Neural progenitor cell (in vitro differentiated cells): ENCODE results near the gene AUTS2. TPM values are rescaled to one million over a fixed set of nuclear protein-coding genes. Genes with fewer than 3 reads are reported as not detected.
A peak's percentile ranks its signal among the peaks of the same experiment; 100 is the strongest.

ENCODE experiments used
- DNase-seq: peaks from one replicate; pipeline ENCODE4 v3.0.0-alpha.2; 2016; ENCODE audit warnings: low spot score
- H2AFZ ChIP-seq: fragments of 200-600 bp; sonication (generic); replicated peaks from 2 replicates; pipeline ENCODE4 v1.6.1; 2016; ENCODE audit warnings: antibody characterized with exemption
- H3F3A ChIP-seq: fragments of 200-600 bp; sonication (generic); 2 replicates; pipeline ENCODE4 v1.6.1; 2016; ENCODE audit warnings: antibody characterized with exemption, low read depth
- H3K27ac ChIP-seq: fragments of 200-600 bp; sonication (generic); 2 replicates; pipeline ENCODE4 v1.5.1; 2016; ENCODE audit warnings: mild to moderate bottlenecking
- H3K27me3 ChIP-seq: fragments of 200-600 bp; sonication (generic); 2 replicates; pipeline ENCODE4 v1.6.1; 2016; ENCODE audit warnings: mild to moderate bottlenecking, moderate library complexity
- H3K36me3 ChIP-seq: fragments of 200-600 bp; sonication (generic); 2 replicates; pipeline ENCODE4 v1.5.1; 2016
- H3K4me1 ChIP-seq: fragments of 200-600 bp; sonication (generic); 2 replicates; pipeline ENCODE4 v1.6.1; 2016; ENCODE audit warnings: mixed run types
- H3K4me2 ChIP-seq: fragments of 200-600 bp; sonication (generic); 2 replicates; pipeline ENCODE4 v1.6.1; 2016
- H3K4me3 ChIP-seq: fragments of 200-600 bp; sonication (generic); 2 replicates; pipeline ENCODE4 v1.5.1; 2016
- H3K79me2 ChIP-seq: fragments of 200-600 bp; sonication (generic); 2 replicates; pipeline ENCODE4 v1.6.1; 2016; ENCODE audit warnings: low read depth
- H3K9ac ChIP-seq: fragments of 200-600 bp; sonication (generic); 2 replicates; pipeline ENCODE4 v1.6.1; 2016
- H3K9me3 ChIP-seq: fragments of 200-600 bp; sonication (generic); 2 replicates; pipeline ENCODE4 v1.5.1; 2016; ENCODE audit warnings: low read depth
- H4K20me1 ChIP-seq: fragments of 200-600 bp; sonication (generic); 2 replicates; pipeline ENCODE4 v1.6.1; 2016; ENCODE audit warnings: low read depth
- H3K27ac Mint-ChIP-seq: 3 replicates; pipeline ENCODE4 v1.8.0; 2021; ENCODE audit warnings: mixed read lengths
- H3K27me3 Mint-ChIP-seq: 2 replicates; pipeline ENCODE4 v1.8.0; 2022; ENCODE audit warnings: low read depth, mild to moderate bottlenecking, inconsistent platforms, moderate library complexity, mixed read lengths; ENCODE audit not compliant: insufficient read depth
- H3K36me3 Mint-ChIP-seq: 3 replicates; pipeline ENCODE4 v1.8.0; 2021; ENCODE audit warnings: mixed read lengths
- H3K4me1 Mint-ChIP-seq: 3 replicates; pipeline ENCODE4 v1.8.0; 2021; ENCODE audit warnings: mixed read lengths
- H3K4me3 Mint-ChIP-seq: 3 replicates; pipeline ENCODE4 v1.8.0; 2021; ENCODE audit warnings: mild to moderate bottlenecking, moderate library complexity, mixed read lengths
- H3K9me3 Mint-ChIP-seq: 3 replicates; pipeline ENCODE4 v1.8.0; 2020; ENCODE audit warnings: mixed read lengths
- CTCF ChIP-seq: fragments of 200-600 bp; sonication (generic); IDR thresholded peaks from 2 replicates; pipeline ENCODE4 v1.5.1; 2017; ENCODE audit warnings: antibody characterized with exemption, mild to moderate bottlenecking
- EZH2 ChIP-seq: fragments of 200-600 bp; sonication (generic); IDR thresholded peaks from 2 replicates; pipeline ENCODE4 v1.6.1; 2017; ENCODE audit warnings: antibody characterized with exemption, mild to moderate bottlenecking, moderate library complexity
- EZH2phosphoT487 ChIP-seq: fragments of 200-600 bp; sonication (generic); IDR thresholded peaks from 2 replicates; pipeline ENCODE4 v1.6.1; 2017; ENCODE audit warnings: antibody characterized with exemption
- total RNA-seq: library from RNA; depleted of rRNA; stranded (reverse); fragments of >200 nt; gene quantifications from 2 replicates; pipeline ENCODE4 v1.2.3, GENCODE V29; 2015; ENCODE audit warnings: low replicate concordance

Gene AUTS2
- total RNA-seq, 1 donor from 2014 or later, result 50.0 TPM

- H3F3A ChIP-seq, result peaks cover 2% of the 10 kb centered on the region
- H3K4me2 ChIP-seq, result no peak overlapping the region
- no peaks in the 10 kb centered on the region for H3K36me3 ChIP-seq
- H3K9me3 Mint-ChIP-seq, result peaks cover 2% of the 10 kb centered on the region
- H3K4me1 ChIP-seq, result peaks cover 13% of the 10 kb centered on the region
- no peak overlapping the region for H3K27ac Mint-ChIP-seq
- H3K79me2 ChIP-seq, result no peaks in the 10 kb centered on the region
- H3K27ac ChIP-seq, result no peak overlapping the region
- H3K36me3 Mint-ChIP-seq, result no peaks in the 10 kb centered on the region
- H3K4me3 ChIP-seq, result no peak overlapping the region
- peaks cover 54% of the 10 kb centered on the region for H3K4me1 Mint-ChIP-seq
- peaks cover 5% of the 10 kb centered on the region for H3K27me3 Mint-ChIP-seq
- no peak overlapping the region for H3K4me3 Mint-ChIP-seq
- no peaks in the 10 kb centered on the region for H3K27me3 ChIP-seq
- TF ChIP-seq EZH2phosphoT487, result no peak
- no peak for TF ChIP-seq EZH2
- TF ChIP-seq CTCF, result no peak
- no peak overlapping the region for H2AFZ ChIP-seq
- H4K20me1 ChIP-seq, result peaks cover 9% of the 10 kb centered on the region
- DNase-seq, result no peak
- no peak overlapping the region for H3K9ac ChIP-seq
- H3K9me3 ChIP-seq, result no peaks in the 10 kb centered on the region
These were observed 294.5 kb downstream of the AUTS2 start for GRCh38 chr7:69892790-69893189.

- Mint-ChIP-seq H3K9me3 (no peaks in the 10 kb centered on the region), H3K4me3 (no peak overlapping the region), H3K36me3 (no peaks in the 10 kb centered on the region), H3K27ac (no peak overlapping the region), H3K4me1 (peaks cover 58% of the 10 kb centered on the region), H3K27me3 (peaks cover 2% of the 10 kb centered on the region)
- H3K36me3 ChIP-seq, result no peaks in the 10 kb centered on the region
- peak; percentile 41 for DNase-seq
- no peaks in the 10 kb centered on the region for H3K9me3 ChIP-seq
- no peak overlapping the region for H3K4me2 ChIP-seq
- no peaks in the 10 kb centered on the region for H3K27me3 ChIP-seq
- TF ChIP-seq CTCF (peak; percentile 52), EZH2 (no peak)
- no peak overlapping the region for H3K4me3 ChIP-seq
- no peaks in the 10 kb centered on the region for H3K79me2 ChIP-seq
- no peak overlapping the region for H3K9ac ChIP-seq
- peaks cover 13% of the 10 kb centered on the region for H3K4me1 ChIP-seq
- no peak overlapping the region for H3K27ac ChIP-seq
- peaks cover 2% of the 10 kb centered on the region for H3F3A ChIP-seq
- no peak overlapping the region for H2AFZ ChIP-seq
- H4K20me1 ChIP-seq, result peaks cover 6% of the 10 kb centered on the region
These were observed 295.6 kb downstream of the AUTS2 start for GRCh38 chr7:69893906-69894305.

GRCh38 chr7:69895446-69895845 is 297.2 kb downstream of the AUTS2 start:
- Histone ChIP-seq H3K27me3 (no peaks in the 10 kb centered on the region), H3K4me1 (no peaks in the 10 kb centered on the region), H3K4me2 (no peak overlapping the region), H3K9ac (no peak overlapping the region), H3K36me3 (no peaks in the 10 kb centered on the region), H3K79me2 (no peaks in the 10 kb centered on the region), H3F3A (no peaks in the 10 kb centered on the region), H3K27ac (no peak overlapping the region), H2AFZ (no peak overlapping the region), H3K4me3 (no peak overlapping the region), H4K20me1 (no peaks in the 10 kb centered on the region), H3K9me3 (no peaks in the 10 kb centered on the region)
- Mint-ChIP-seq H3K4me1 (peaks cover 46% of the 10 kb centered on the region), H3K27ac (no peak overlapping the region), H3K27me3 (peaks cover 2% of the 10 kb centered on the region), H3K4me3 (no peak overlapping the region), H3K9me3 (no peaks in the 10 kb centered on the region), H3K36me3 (peaks cover 5% of the 10 kb centered on the region)
- TF ChIP-seq EZH2 (no peak), CTCF (no peak), EZH2phosphoT487 (no peak)
- no peak for DNase-seq
